NAMALWA (cell line): Measurements from ENCODE around the gene ACAD8.
"Not testable (repeated sequence)": the region's sequence is repeated elsewhere in the genome, so short reads cannot be mapped to it uniquely, and the experiment has no call there.

ENCODE experiments used
- DNase-seq: peaks from one replicate; pipeline ENCODE4 v3.0.0-alpha.2; 2015; ENCODE audit warnings: low spot score

The ACAD8 gene

GRCh38 chr11:134240592-134240991 lies 12.8 kb upstream of the ACAD8 start:
- DNase-seq: no peak

- DNase-seq: no peak
Observed at GRCh38 chr11:134242376-134242775, 11.0 kb upstream of the ACAD8 start.

GRCh38 chr11:134243913-134244312 lies 9.5 kb upstream of the ACAD8 start:
- DNase-seq: no peak

- peak; percentile 62 for DNase-seq
Observed at GRCh38 chr11:134244593-134244992, 8.8 kb upstream of the ACAD8 start.

GRCh38 chr11:134245434-134245833 lies 7.9 kb upstream of the ACAD8 start:
- no peak for DNase-seq

GRCh38 chr11:134246100-134246499 lies 7.3 kb upstream of the ACAD8 start:
- no peak for DNase-seq

- DNase-seq: no peak
Observed at GRCh38 chr11:134246678-134247077, 6.7 kb upstream of the ACAD8 start.

- DNase-seq: no peak
Observed at GRCh38 chr11:134248910-134249480, 4.4 kb upstream of the ACAD8 start.

GRCh38 chr11:134250246-134250645 lies 3.1 kb upstream of the ACAD8 start:
- DNase-seq: no peak

GRCh38 chr11:134250675-134251074 lies 2.7 kb upstream of the ACAD8 start:
- no peak for DNase-seq

GRCh38 chr11:134252346-134253187 lies 801 bp upstream of the ACAD8 start:
- peak; percentile 10 for DNase-seq

- DNase-seq: no peak
Observed at GRCh38 chr11:134254433-134255183, 1.2 kb downstream of the ACAD8 start.

GRCh38 chr11:134255184-134255561 lies 1.8 kb downstream of the ACAD8 start:
- DNase-seq: not testable (repeated sequence)

- no peak for DNase-seq
Observed at GRCh38 chr11:134257101-134257500, 3.7 kb downstream of the ACAD8 start.

- no peak for DNase-seq
Observed at GRCh38 chr11:134258577-134258976, 5.2 kb downstream of the ACAD8 start.

- DNase-seq: no peak
Observed at GRCh38 chr11:134260503-134260902, 7.1 kb downstream of the ACAD8 start.

- DNase-seq: no peak
Observed at GRCh38 chr11:134260983-134261382, 7.6 kb downstream of the ACAD8 start.

- DNase-seq: peak; percentile 56
Observed at GRCh38 chr11:134261626-134262488, 8.5 kb downstream of the ACAD8 start.

GRCh38 chr11:134264966-134265764 lies 11.8 kb downstream of the ACAD8 start:
- DNase-seq: no peak

- no peak for DNase-seq
Observed at GRCh38 chr11:134266440-134266839, 13.1 kb downstream of the ACAD8 start.

- DNase-seq: no peak
Observed at GRCh38 chr11:134266841-134267251, 13.5 kb downstream of the ACAD8 start.
